Fibroblast of the aortic adventitia (primary cell): ENCODE data around the gene SULT2B1. TPM values are rescaled to one million over a fixed set of nuclear protein-coding genes. Genes with fewer than 3 reads are reported as not detected.

Experiments used
- DNase-seq: peaks from one replicate; pipeline ENCODE4 v3.0.0-alpha.2; 2010; ENCODE audit warnings: low read depth
- H3K4me3 ChIP-seq: 2 replicates; pipeline ENCODE4 v1.5.1; 2011; ENCODE audit warnings: low read depth, mild to moderate bottlenecking, control low read depth, low read length, moderate library complexity
- total RNA-seq: library from RNA; depleted of rRNA; stranded (reverse); fragments of >200 nt; gene quantifications from 2 replicates; pipeline ENCODE4 v1.2.3, GENCODE V29; 2012; ENCODE audit warnings: low replicate concordance
- TF ChIP-seq, protein P1 (sequence below): IDR thresholded peaks from 2 replicates; pipeline ENCODE4 v1.5.1; 2011; ENCODE audit warnings: mild to moderate bottlenecking, low read length, control low read depth, inconsistent platforms; ENCODE audit not compliant: insufficient read depth

Gene SULT2B1
- total RNA-seq, 1 donor = not detected

DNA sequence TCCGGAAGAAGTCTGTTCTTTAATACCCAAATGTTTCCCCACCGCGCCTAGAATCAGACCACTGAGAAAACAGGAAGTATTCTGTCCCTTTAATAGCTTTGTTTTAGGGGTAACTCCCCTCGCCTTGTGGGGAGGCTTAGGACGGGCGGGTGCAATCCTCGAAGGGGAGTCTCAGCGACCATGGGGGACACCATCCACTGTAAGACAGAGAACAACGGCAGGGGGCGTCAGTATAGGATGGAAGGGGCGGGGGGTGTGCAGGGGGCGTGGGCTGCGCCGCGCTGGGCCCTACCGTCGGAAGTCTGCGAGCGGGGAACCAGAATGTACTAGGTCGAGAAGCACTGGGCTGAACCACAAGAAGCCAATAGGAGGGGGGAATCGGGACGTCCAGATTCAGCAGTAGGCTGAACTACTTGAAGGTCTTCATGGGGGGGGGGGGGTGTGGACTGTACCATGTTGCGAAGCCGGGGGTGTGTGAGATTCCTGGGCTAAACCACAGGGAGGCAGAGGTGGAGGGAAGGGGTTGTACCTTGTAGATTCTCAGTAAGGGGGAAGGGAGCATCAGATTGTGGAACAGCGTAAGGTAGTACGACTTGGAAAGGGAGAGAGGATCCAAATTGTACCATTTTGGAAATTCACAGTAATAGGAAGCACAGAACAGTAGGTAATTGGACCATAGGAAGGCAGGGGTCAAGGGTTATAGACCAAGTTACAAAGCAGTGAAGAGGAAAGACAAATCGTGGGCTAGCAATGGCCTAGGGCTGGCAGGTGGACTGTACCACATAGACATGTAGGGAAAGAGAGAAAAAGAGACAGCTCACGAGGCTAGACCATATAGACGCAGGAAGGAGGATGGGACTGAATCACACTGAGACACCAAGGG is 86.2 kb downstream of the SULT2B1 start:
- TF ChIP-seq, protein P1, sequence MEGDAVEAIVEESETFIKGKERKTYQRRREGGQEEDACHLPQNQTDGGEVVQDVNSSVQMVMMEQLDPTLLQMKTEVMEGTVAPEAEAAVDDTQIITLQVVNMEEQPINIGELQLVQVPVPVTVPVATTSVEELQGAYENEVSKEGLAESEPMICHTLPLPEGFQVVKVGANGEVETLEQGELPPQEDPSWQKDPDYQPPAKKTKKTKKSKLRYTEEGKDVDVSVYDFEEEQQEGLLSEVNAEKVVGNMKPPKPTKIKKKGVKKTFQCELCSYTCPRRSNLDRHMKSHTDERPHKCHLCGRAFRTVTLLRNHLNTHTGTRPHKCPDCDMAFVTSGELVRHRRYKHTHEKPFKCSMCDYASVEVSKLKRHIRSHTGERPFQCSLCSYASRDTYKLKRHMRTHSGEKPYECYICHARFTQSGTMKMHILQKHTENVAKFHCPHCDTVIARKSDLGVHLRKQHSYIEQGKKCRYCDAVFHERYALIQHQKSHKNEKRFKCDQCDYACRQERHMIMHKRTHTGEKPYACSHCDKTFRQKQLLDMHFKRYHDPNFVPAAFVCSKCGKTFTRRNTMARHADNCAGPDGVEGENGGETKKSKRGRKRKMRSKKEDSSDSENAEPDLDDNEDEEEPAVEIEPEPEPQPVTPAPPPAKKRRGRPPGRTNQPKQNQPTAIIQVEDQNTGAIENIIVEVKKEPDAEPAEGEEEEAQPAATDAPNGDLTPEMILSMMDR = no peak
- DNase-seq = peak; percentile 98
- peak overlapping the region; percentile 75 for H3K4me3 ChIP-seq

DNA sequence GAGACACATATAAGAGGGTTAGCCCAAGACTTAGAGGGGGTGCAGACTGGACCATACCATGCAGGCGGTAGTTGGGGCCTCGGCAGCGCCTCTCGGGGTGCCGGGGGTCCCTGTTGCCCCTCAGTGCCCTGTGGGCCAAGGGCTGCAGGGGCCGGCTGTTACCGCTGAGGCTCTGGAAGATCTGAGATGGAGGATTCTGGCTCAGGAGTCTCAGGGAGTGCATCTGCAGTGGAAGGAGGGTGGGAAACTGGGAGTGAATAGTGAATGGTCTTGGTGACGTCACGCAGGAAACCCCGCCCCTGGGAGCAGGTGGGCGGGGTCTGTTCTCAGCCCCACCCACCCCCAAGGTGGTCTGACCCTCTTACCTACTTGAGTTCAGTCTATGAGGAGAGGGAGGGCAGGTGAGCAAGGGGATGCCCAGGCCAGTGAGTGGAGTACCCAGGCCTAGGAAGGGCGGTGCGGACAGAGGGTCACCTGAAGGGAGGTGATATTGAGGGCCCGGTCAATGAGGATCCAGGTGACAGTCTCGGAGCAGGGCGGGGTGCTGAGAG is 86.9 kb downstream of the SULT2B1 start:
- TF ChIP-seq, protein P1 = no peak
- DNase-seq = no peak
- H3K4me3 ChIP-seq = no peak overlapping the region

DNA sequence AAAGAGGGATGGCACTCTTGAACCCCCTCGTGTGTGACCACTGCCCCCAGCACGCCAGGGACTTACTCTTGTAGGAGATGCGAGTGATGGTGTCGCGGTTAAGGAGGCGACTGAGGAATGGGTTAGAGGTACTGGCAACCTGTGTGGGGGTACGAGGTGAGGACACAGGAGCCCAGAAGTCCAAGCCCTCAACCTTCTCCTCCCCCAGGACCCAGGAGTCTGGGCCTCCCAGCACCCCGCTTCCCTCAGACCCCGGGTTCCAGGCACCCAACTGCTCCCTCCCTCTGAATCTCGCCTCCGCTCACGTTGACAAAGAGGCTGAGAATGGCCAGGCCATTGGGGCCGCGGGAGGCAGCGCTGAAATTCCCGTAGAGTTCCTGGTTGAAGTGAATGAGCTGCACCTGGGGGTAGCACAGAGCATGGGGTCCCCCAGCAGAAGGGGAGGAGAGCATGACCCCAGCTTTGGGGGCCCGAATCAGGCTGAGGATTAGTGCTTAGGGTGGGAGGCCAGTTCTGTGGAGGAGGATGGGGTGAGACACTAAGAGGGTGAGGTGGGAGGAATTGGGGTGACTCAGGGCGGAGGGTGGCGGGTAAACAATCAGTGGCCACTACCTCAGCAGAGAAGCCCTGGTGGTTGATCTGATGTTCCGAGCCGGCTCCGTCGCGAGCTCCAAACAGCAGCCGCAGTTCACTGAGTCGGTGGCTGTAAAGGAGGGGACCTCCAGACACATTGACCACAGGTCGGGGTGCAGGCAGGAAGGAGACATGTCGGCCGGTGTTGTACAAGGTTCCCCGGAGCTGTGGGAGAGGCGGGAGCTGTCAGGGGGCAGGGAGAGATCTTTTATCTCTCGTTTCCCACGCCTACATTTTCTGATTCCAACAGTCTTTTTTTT is 87.8 kb downstream of the SULT2B1 start:
- TF ChIP-seq, protein P1 = no peak
- no peak for DNase-seq
- H3K4me3 ChIP-seq = no peak overlapping the region

DNA sequence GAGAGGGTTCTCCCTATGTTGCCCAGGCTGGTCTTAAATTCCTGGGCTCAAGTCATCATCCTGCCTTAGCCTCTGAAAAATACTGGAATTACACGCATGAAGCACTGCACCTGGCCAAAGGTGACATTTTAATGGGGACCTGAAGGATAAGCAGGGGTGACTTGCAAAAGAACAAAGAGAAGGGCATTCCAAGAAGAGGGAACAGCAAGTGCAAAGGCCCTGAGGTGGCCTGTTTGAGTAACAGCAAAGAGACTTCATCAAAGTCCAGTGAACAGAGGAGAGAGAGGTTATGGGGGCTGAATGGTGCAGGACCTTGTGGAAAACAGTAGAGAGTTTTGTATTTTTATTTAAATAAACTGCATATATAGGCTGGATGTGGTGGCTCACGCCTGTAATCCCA is 89.9 kb downstream of the SULT2B1 start:
- no peak overlapping the region for H3K4me3 ChIP-seq
- TF ChIP-seq, protein P1 = no peak
- no peak for DNase-seq

DNA sequence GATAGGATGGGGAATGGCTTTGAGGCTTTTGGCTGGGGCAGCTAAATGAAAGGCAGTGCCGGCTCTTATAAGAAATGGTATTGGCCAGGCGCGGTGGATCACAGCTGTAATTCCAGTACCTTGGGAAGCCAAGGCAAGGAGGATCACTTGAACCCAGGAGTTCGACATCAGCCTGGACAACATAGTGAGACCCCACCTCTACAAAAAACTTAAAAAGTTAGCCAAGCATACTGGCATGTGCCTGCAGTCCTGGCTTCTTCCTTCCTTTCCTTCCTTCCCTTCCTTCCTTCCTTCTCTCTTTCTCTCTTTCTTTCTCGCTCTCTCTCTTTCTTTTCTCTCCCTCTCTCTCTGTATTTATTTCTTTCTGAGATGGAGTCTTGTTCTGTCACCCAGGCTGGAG is 90.9 kb downstream of the SULT2B1 start:
- no peak for DNase-seq

DNA sequence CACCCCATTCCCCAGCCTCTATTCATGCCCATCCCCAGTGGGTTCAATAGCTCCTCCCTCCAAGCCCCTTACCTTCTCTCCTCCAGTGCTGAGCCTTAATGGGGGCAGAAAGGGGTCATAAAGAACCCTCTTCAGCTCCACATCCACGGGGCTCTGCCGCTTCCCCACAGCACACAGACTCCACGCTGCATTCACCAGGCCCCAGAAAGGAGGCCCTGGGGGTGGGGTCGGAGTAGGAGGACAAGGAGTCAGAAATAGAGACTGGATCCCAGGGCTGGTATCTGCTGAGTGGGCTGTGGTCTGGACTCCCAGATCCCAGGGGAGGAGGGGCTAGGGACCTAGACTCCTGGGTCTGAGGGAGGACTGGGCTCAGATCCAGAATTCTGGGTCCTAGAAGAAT is 92.4 kb downstream of the SULT2B1 start:
- no peak overlapping the region for H3K4me3 ChIP-seq
- TF ChIP-seq, protein P1 = no peak
- no peak for DNase-seq

More for the DNA sequence above, 90.9 kb downstream of the SULT2B1 start:
- H3K4me3 ChIP-seq = no peak overlapping the region
- TF ChIP-seq, protein P1 = no peak
